Muscle layer of duodenum (tissue), 2 donors: ENCODE results near the gene PCDHAC2.

Source experiments
- H3K27ac ChIP-seq: one replicate; pipeline ENCODE4 v1.7.0; 2013; ENCODE audit warnings: mild to moderate bottlenecking, low read length
- H3K27me3 ChIP-seq: one replicate; pipeline ENCODE4 v1.7.0; 2013; ENCODE audit warnings: low read depth, mild to moderate bottlenecking, control low read depth, low read length
- H3K36me3 ChIP-seq, 2 donors: one replicate each; pipeline ENCODE4 v1.7.0; 2013; ENCODE audit warnings: low read length in 2 of 2, control low read depth in 1 of 2, mild to moderate bottlenecking in 1 of 2; ENCODE audit not compliant: insufficient read depth in 2 of 2, control insufficient read depth in 1 of 2
- H3K4me1 ChIP-seq, 2 donors: one replicate each; pipeline ENCODE4 v1.7.0; 2013; ENCODE audit warnings: low read length in 2 of 2, mild to moderate bottlenecking in 2 of 2, control low read depth in 1 of 2, moderate library complexity in 1 of 2; ENCODE audit not compliant: insufficient read depth in 2 of 2, control insufficient read depth in 1 of 2
- H3K4me3 ChIP-seq, 2 donors: one replicate each; pipeline ENCODE4 v1.7.0; 2013; ENCODE audit warnings: low read length in 2 of 2, low read depth in 1 of 2, mild to moderate bottlenecking in 1 of 2
- H3K9me3 ChIP-seq, 2 donors: one replicate each; pipeline ENCODE4 v1.7.0; 2013; ENCODE audit warnings: low read length in 2 of 2, control low read depth in 1 of 2, mild to moderate bottlenecking in 1 of 2; ENCODE audit not compliant: control insufficient read depth in 1 of 2
- donor health status: healthy.

The PCDHAC2 gene

DNA sequence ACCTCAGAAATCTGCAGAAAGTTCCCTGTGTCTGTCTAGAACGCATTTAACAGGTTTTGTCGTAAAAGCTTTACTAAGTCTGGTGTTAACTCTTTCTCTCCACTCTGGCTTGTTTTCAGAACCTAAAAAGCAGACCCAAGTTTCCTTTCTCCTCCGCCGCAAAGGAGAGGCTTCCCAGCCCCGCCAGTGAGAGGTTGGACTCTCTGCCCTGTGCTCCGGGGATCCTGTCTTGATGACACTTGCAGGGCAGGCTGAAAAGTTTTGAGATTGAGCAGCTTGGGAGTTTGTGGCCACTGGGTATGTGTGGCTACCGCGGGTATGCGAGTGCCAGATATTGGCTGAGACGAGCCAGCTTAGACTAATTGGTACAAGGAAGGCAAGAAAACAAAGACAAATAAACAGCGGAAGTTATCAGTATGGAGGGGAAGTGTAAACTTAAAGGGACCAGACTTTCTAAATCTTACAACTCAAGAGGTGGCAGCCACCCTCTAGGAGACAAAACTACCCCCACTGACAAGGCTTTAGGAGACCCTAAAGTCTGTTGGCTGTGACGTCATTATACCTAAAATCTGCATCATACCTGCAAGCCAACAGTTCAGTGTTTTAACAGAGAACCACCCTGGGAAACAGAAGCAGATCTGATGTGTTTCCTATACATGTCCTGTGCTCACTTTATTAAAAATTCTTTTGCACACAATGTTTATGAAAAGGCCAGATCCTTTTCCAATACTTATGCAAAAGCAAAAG is 43.9 kb downstream of the PCDHAC2 start:
- Histone ChIP-seq H3K4me1 (no peaks in the 10 kb centered on the region), H3K27ac (no peak overlapping the region), H3K4me3 (no peak overlapping the region), H3K36me3 (no peaks in the 10 kb centered on the region), H3K27me3 (no peaks in the 10 kb centered on the region), H3K9me3 (no peaks in the 10 kb centered on the region)

DNA sequence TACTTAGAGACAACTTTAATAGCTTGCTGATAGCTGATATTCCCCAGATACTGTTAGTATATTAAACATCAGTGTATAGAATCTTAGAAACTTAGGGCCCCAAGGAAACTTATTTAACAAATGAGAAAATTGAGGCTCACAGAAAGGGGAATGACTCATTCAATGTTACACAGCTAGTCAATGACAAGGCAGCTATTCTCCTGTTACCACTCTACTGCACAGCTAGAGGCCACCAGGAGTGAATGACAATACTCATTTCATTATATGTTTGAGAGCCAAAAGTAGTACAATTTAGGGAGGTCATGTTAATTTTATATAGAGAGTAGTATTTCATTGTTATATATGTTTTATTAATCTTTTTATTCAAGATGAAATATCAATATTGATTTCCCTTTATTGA is 51.7 kb downstream of the PCDHAC2 start:
- Histone ChIP-seq H3K36me3 (no peaks in the 10 kb centered on the region), H3K9me3 (no peaks in the 10 kb centered on the region), H3K4me3 (no peak overlapping the region), H3K27ac (no peak overlapping the region), H3K4me1 (no peaks in the 10 kb centered on the region), H3K27me3 (no peaks in the 10 kb centered on the region)
